A549 (cell line): ENCODE data around the gene DTX3. TPM values are rescaled to one million over a fixed set of nuclear protein-coding genes. Genes with fewer than 3 reads are reported as not detected.

Experiments
- ATAC-seq, 2 experiments: fragments of 200-7000 bp in 1 of 2; fragments of >200 bp in 1 of 2; cut with Nextera tagmentation in 1 of 2; cut with Tn5 transposase in 1 of 2; 3 replicates each; pipeline versions ENCODE4 v1.8.0 to v1.9.1; 2018 to 2020; ENCODE audit warnings: mild to moderate bottlenecking in 1 of 2, moderate library complexity in 1 of 2
- CTCF ChIA-PET: fragments of 300-600 bp; sonication (Branson Sonifier 250); formaldehyde crosslinking; extraction: SDS; loops from one replicate; lab custom pipeline; 2021; ENCODE audit warnings: antibody characterized with exemption, inconsistent platforms; lab: Yijun Ruan, JAX
- POLR2A ChIA-PET: fragments of 350-600 bp; formaldehyde crosslinking; extraction: SDS; loops from one replicate; lab custom pipeline; 2021; ENCODE audit warnings: antibody characterized with exemption, inconsistent platforms; lab: Yijun Ruan, JAX
- DNase-seq, 2 experiments: peaks; one replicate each; pipeline versions ENCODE4 v3.0.0 to v3.0.0-alpha.2; 2011 to 2016; ENCODE audit warnings: low read depth in 1 of 2, low spot score in 1 of 2
- FAIRE-seq: peaks from 2 replicates; lab custom pipeline; 2011; peaks lifted over from hg19 to GRCh38; lab: Jason Lieb, UNC
- H3K27ac ChIP-seq, 2 experiments: fragments of >200 bp; sonication (Bioruptor Twin); formaldehyde crosslinking; 3 replicates each; pipeline ENCODE4 v1.5.1; 2016 to 2017
- H3K4me1 ChIP-seq: fragments of >200 bp; sonication (Bioruptor Twin); formaldehyde crosslinking; 3 replicates; pipeline ENCODE4 v1.6.1; 2016
- H3K4me2 ChIP-seq: fragments of >200 bp; sonication (Bioruptor Twin); formaldehyde crosslinking; 3 replicates; pipeline ENCODE4 v1.6.1; 2016
- H3K4me3 ChIP-seq: fragments of >200 bp; sonication (Bioruptor Twin); formaldehyde crosslinking; 3 replicates; pipeline ENCODE4 v1.5.1; 2016
- H3K9me3 ChIP-seq: fragments of >200 bp; sonication (Bioruptor Twin); formaldehyde crosslinking; 3 replicates; pipeline ENCODE4 v1.6.1; 2016
- CBX8 ChIP-seq: fragments of 200-600 bp; sonication (generic); IDR thresholded peaks from 2 replicates; pipeline ENCODE4 v1.6.1; 2016
- CTCF ChIP-seq: fragments of >200 bp; sonication (Bioruptor Twin); formaldehyde crosslinking; IDR thresholded peaks from 3 replicates; pipeline ENCODE4 v1.5.1; 2016
- EHF ChIP-seq: fragments of 250-450 bp; sonication (Bioruptor Pico); IDR thresholded peaks from 2 replicates; pipeline ENCODE4 v1.5.0; 2020; ENCODE audit warnings: mild to moderate bottlenecking
- EHMT2 ChIP-seq: fragments of 200-600 bp; sonication (generic); IDR thresholded peaks from 2 replicates; pipeline ENCODE4 v1.6.1; 2016; ENCODE audit warnings: antibody characterized with exemption, low read depth, mild to moderate bottlenecking, moderate library complexity
- ESRRA ChIP-seq: fragments of 150-350 bp; IDR thresholded peaks from 2 replicates; pipeline ENCODE4 v1.6.1; 2014; ENCODE audit warnings: mild to moderate bottlenecking, low read length, borderline replicate concordance
- GATA3 ChIP-seq: IDR thresholded peaks from 2 replicates; pipeline ENCODE4 v1.6.1; 2012; ENCODE audit warnings: borderline replicate concordance
- HDAC2 ChIP-seq: fragments of 200-600 bp; sonication (generic); IDR thresholded peaks from 2 replicates; pipeline ENCODE4 v1.6.1; 2016
- HOXB5 ChIP-seq: fragments of 250-450 bp; sonication (Bioruptor Pico); IDR thresholded peaks from 2 replicates; pipeline ENCODE4 v1.5.0; 2020; ENCODE audit warnings: mild to moderate bottlenecking, moderate library complexity
- JUN ChIP-seq, 2 experiments: fragments of >200 bp; sonication (Bioruptor Twin); formaldehyde crosslinking; IDR thresholded peaks; 2 replicates in 1 of 2; 3 replicates in 1 of 2; pipeline ENCODE4 v1.6.1; 2016 to 2017
- MYC ChIP-seq: IDR thresholded peaks from 2 replicates; pipeline ENCODE4 v1.6.1; 2012; ENCODE audit warnings: mild to moderate bottlenecking, inconsistent platforms, low read length, improper control_type of control experiment, borderline replicate concordance
- NR3C1 ChIP-seq: fragments of >200 bp; sonication (Bioruptor Twin); formaldehyde crosslinking; IDR thresholded peaks from 3 replicates; pipeline ENCODE4 v1.6.1; 2017
- RAD21 ChIP-seq, 2 experiments: fragments of >200 bp in 1 of 2; sonication (Bioruptor Twin) in 1 of 2; formaldehyde crosslinking in 1 of 2; IDR thresholded peaks in 1 of 2; conservative IDR thresholded peaks in 1 of 2; 2 replicates in 1 of 2; 3 replicates in 1 of 2; pipeline ENCODE4 v1.6.1; 2012 to 2018; ENCODE audit warnings: inconsistent platforms in 1 of 2
- RCOR1 ChIP-seq: fragments of 150-350 bp; IDR thresholded peaks from 2 replicates; pipeline ENCODE4 v1.6.1; 2014; ENCODE audit warnings: antibody characterized with exemption, low read length, low read depth
- RFX5 ChIP-seq: fragments of 450-650 bp; IDR thresholded peaks from 2 replicates; pipeline ENCODE4 v1.7.1; 2014; ENCODE audit warnings: antibody characterized with exemption, mild to moderate bottlenecking, moderate library complexity
- SMC3 ChIP-seq: fragments of >200 bp; sonication (Bioruptor Twin); formaldehyde crosslinking; IDR thresholded peaks from 3 replicates; pipeline ENCODE4 v1.6.1; 2018; ENCODE audit warnings: inconsistent platforms
- SREBF2 ChIP-seq: fragments of 450-650 bp; IDR thresholded peaks from 2 replicates; pipeline ENCODE4 v1.6.1; 2014; ENCODE audit warnings: mild to moderate bottlenecking, moderate library complexity
- USF2 ChIP-seq: fragments of 450-650 bp; IDR thresholded peaks from 2 replicates; pipeline ENCODE4 v1.6.1; 2014; ENCODE audit warnings: antibody characterized with exemption
- WGBS: methylation state at CpG from one replicate; pipeline ENCODE4 v1.1.6; 2017; ENCODE audit errors: missing lambda C conversion rate; 5-methylcytosine and 5-hydroxymethylcytosine counted together
- polyA plus RNA-seq, 4 experiments: library from polyadenylated mRNA; depleted of rRNA in 3 of 4; stranded (reverse); fragments of >200 nt; fragmentation: RNase III in 1 of 4; extraction: RNeasy Plus Mini Kit Qiagen cat#74134 plus additional on column Dnase treatment in 1 of 4; gene quantifications; 2 replicates in 3 of 4; 3 replicates in 1 of 4; pipeline ENCODE4 v1.2.3, GENCODE V29; 2011 to 2017
- TF ChIP-seq, protein P1 (sequence below): IDR thresholded peaks from 2 replicates; pipeline ENCODE4 v1.6.1; 2012

The DTX3 gene
- polyA plus RNA-seq, 2 of the 4 experiments (the other 2 are of a cell fraction), result 21.7 to 24.7 TPM

GRCh38 chr12:57581802-57582201 lies 22.8 kb upstream of the DTX3 start:
- DNase-seq, result no peak
- TF ChIP-seq JUN (IDR thresholded peaks at IDR 0.05) (no peak), HDAC2 (no peak), EHF (no peak), USF2 (no peak), ESRRA (no peak), RFX5 (no peak), NR3C1 (no peak), RAD21 (conservative IDR thresholded peaks at IDR 0.05 in 1 of 2, IDR thresholded peaks at IDR 0.05 in 1 of 2) (no peak)
- TF ChIP-seq, protein P1, sequence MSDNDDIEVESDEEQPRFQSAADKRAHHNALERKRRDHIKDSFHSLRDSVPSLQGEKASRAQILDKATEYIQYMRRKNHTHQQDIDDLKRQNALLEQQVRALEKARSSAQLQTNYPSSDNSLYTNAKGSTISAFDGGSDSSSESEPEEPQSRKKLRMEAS, result no peak
- WGBS, result 100% methylated on average over 1 of the region's 1 CpG
- Histone ChIP-seq H3K9me3 (no peaks in the 10 kb centered on the region), H3K27ac (no peak overlapping the region), H3K4me3 (no peak overlapping the region), H3K4me1 (peaks cover 13% of the 10 kb centered on the region), H3K4me2 (no peak overlapping the region)
- POLR2A ChIA-PET, result interaction anchor here (1.5 kb wide), 1 partner anchor 9 kb away, joined by 4 read pairs; the partner anchor contains the start of gene PIP4K2C
- ATAC-seq, result no peak
- CTCF ChIA-PET, result interaction anchor here (1.0 to 10.0 kb wide), 19 partner anchors 10 to 153 kb away, joined by 3 to 336 read pairs (median 29); partner anchors contain the start of genes ARHGEF25, B4GALNT1, DTX3 and OS9
- no peak for FAIRE-seq

GRCh38 chr12:57582440-57582839 lies 22.2 kb upstream of the DTX3 start:
- TF ChIP-seq MYC (no peak), CTCF (no peak), HOXB5 (CRISPR knock-in tag) (no peak), EHMT2 (no peak), SREBF2 (no peak)
- DNase-seq (no peak), FAIRE-seq (no peak), ATAC-seq (no peak)
- Histone ChIP-seq H3K27ac (no peak overlapping the region), H3K4me1 (peaks cover 13% of the 10 kb centered on the region), H3K4me2 (no peak overlapping the region), H3K9me3 (no peaks in the 10 kb centered on the region), H3K4me3 (no peak overlapping the region)
- 90% methylated on average over 1 of the region's 1 CpG for WGBS
- POLR2A ChIA-PET, result interaction anchor here (1.5 kb wide), 1 partner anchor 9 kb away, joined by 4 read pairs; the partner anchor contains the start of gene PIP4K2C
- CTCF ChIA-PET, result interaction anchor here (0.6 to 10.0 kb wide), 28 partner anchors 11 to 178 kb away, joined by 3 to 336 read pairs (median 16); partner anchors contain the start of genes ARHGEF25, B4GALNT1, DTX3 and OS9

DNA sequence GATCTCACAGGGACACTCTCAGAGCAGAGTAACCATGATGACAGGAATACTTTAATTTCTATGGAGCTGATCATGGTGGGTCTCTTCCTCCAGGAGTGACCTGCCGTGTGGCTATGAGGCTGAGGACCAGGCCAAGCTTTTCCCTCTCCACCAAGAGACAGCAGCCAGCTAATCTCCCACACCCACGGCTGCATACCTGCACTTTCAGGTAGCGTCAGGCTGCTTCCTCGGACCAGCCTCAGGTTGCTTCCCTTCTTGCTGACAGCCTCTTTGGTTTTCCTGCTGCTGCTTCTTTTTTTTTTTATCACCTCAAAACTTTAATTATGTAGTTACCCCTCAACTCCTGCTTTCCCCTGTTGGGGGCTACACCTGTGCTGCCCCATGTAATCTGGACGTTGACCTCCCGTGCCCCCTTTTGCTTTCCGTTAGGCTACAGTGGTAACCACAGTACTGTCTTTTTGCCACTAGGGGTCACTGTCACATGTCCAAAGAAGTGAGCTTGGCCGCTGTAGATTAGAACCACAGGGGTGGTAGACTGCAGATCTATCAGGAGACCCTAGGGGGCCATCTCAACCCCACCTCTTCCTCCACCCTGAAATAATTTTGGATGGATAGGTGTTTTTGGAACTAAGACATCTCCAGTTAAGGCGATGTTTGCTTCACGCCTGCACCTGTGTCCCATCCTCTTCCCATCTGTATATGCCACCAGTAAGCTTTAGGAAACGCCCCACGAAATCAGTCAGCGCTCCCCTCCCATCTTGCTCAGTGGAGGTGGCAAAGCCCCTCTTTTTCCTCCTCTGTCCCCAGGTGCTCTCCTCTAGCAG lies 21.4 kb upstream of the DTX3 start:
- peak; percentile 90 to 96 for DNase-seq
- TF ChIP-seq SMC3, result peak; percentile 76
- peak; percentile 96 for TF ChIP-seq CTCF
- TF ChIP-seq, protein P1, result no peak
- TF ChIP-seq RCOR1, result no peak
- no peak for TF ChIP-seq CBX8
- no peak for TF ChIP-seq JUN (IDR thresholded peaks at IDR 0.05)
- peak; percentile 86 to 93 for TF ChIP-seq RAD21 (conservative IDR thresholded peaks at IDR 0.05 in 1 of 2, IDR thresholded peaks at IDR 0.05 in 1 of 2)
- TF ChIP-seq GATA3, result no peak
- Histone ChIP-seq H3K27ac (no peak overlapping the region), H3K4me3 (no peak overlapping the region), H3K9me3 (no peaks in the 10 kb centered on the region), H3K4me1 (peaks cover 13% of the 10 kb centered on the region), H3K4me2 (no peak overlapping the region)
- ChIA-PET POLR2A (no interaction called here), CTCF (interaction anchor here (0.6 to 10.0 kb wide), 55 partner anchors 10 to 1234 kb away, joined by 3 to 336 read pairs (median 4); partner anchors contain the start of genes ARHGEF25, B4GALNT1, DCTN2 and DTX3)
- WGBS, result 46% methylated on average over 13 of the region's 13 CpGs
- peak; percentile 91 to 98 for ATAC-seq
- no peak for FAIRE-seq
